Astrocyte (in vitro differentiated cells and primary cell): Measurements from ENCODE around the gene AOAH. TPM values are rescaled to one million over a fixed set of nuclear protein-coding genes. Genes with fewer than 3 reads are reported as not detected.

Experiments
- DNase-seq: peaks from one replicate; pipeline ENCODE4 v3.0.0-alpha.2; 2010; ENCODE audit warnings: low read depth
- FAIRE-seq: peaks from 2 replicates; lab custom pipeline; 2011; peaks lifted over from hg19 to GRCh38; lab: Jason Lieb, UNC
- H2AFZ ChIP-seq: 2 replicates; pipeline ENCODE4 v1.6.0; 2012; ENCODE audit warnings: low read depth, low read length, inconsistent platforms
- H3K27ac ChIP-seq: 2 replicates; pipeline ENCODE4 v1.5.1; 2011; ENCODE audit warnings: low read depth, low read length, inconsistent platforms
- H3K27me3 ChIP-seq: 2 replicates; pipeline ENCODE4 v1.6.0; 2011; ENCODE audit warnings: low read length, inconsistent platforms; ENCODE audit not compliant: insufficient read depth
- H3K36me3 ChIP-seq: 2 replicates; pipeline ENCODE4 v1.5.1; 2011; ENCODE audit warnings: low read length, inconsistent platforms; ENCODE audit not compliant: insufficient read depth
- H3K4me1 ChIP-seq: 2 replicates; pipeline ENCODE4 v1.5.1; 2011; ENCODE audit warnings: low read length, inconsistent platforms; ENCODE audit not compliant: insufficient read depth
- H3K4me2 ChIP-seq: 2 replicates; pipeline ENCODE4 v1.6.0; 2012; ENCODE audit warnings: low read length, inconsistent platforms
- H3K4me3 ChIP-seq: 2 replicates; pipeline ENCODE4 v1.5.1; 2011; ENCODE audit warnings: low read depth, mild to moderate bottlenecking, low read length, inconsistent platforms; ENCODE audit not compliant: insufficient read depth
- H3K79me2 ChIP-seq: 2 replicates; pipeline ENCODE4 v1.6.0; 2012; ENCODE audit warnings: mild to moderate bottlenecking, low read length, inconsistent platforms; ENCODE audit not compliant: insufficient read depth
- H3K9ac ChIP-seq: 2 replicates; pipeline ENCODE4 v1.6.0; 2012; ENCODE audit warnings: mild to moderate bottlenecking, low read length, inconsistent platforms
- H3K9me3 ChIP-seq: 2 replicates; pipeline ENCODE4 v1.5.1; 2012; ENCODE audit warnings: low read depth, mild to moderate bottlenecking, low read length, inconsistent platforms; ENCODE audit not compliant: insufficient read depth
- H4K20me1 ChIP-seq: 2 replicates; pipeline ENCODE4 v1.6.0; 2012; ENCODE audit warnings: low read length, inconsistent platforms; ENCODE audit not compliant: insufficient read depth
- H3K27ac Mint-ChIP-seq: one replicate; pipeline ENCODE4 v1.8.0; 2021; ENCODE audit warnings: mild to moderate bottlenecking, mixed read lengths; ENCODE audit not compliant: unreplicated experiment
- H3K27me3 Mint-ChIP-seq: one replicate; pipeline ENCODE4 v1.8.0; 2021; ENCODE audit warnings: low read depth, mixed read lengths; ENCODE audit not compliant: unreplicated experiment
- H3K36me3 Mint-ChIP-seq: one replicate; pipeline ENCODE4 v1.8.0; 2021; ENCODE audit warnings: low read depth, mixed read lengths; ENCODE audit not compliant: unreplicated experiment
- H3K4me1 Mint-ChIP-seq: one replicate; pipeline ENCODE4 v1.8.0; 2021; ENCODE audit warnings: low read depth, mixed read lengths; ENCODE audit not compliant: unreplicated experiment
- H3K4me3 Mint-ChIP-seq: one replicate; pipeline ENCODE4 v1.8.0; 2021; ENCODE audit warnings: mild to moderate bottlenecking, moderate library complexity, mixed read lengths; ENCODE audit not compliant: unreplicated experiment
- H3K9me3 Mint-ChIP-seq: one replicate; pipeline ENCODE4 v1.8.0; 2021; ENCODE audit warnings: mild to moderate bottlenecking, mixed read lengths; ENCODE audit not compliant: unreplicated experiment
- EZH2 ChIP-seq: IDR thresholded peaks from 2 replicates; pipeline ENCODE4 v1.6.1; 2012; ENCODE audit warnings: mild to moderate bottlenecking, low read length, inconsistent platforms; ENCODE audit not compliant: insufficient read depth
- total RNA-seq: library from RNA; stranded (reverse); gene quantifications from 2 replicates; pipeline ENCODE4 v1.2.1, GENCODE V29; 2021
- TF ChIP-seq, protein P1 (sequence below): IDR thresholded peaks from 2 replicates; pipeline ENCODE4 v1.5.1; 2011; ENCODE audit warnings: low read depth, mild to moderate bottlenecking, inconsistent platforms, low read length, moderate library complexity; ENCODE audit not compliant: insufficient read depth

Gene AOAH
- total RNA-seq, 1 donor from 2014 or later: not detected

DNA sequence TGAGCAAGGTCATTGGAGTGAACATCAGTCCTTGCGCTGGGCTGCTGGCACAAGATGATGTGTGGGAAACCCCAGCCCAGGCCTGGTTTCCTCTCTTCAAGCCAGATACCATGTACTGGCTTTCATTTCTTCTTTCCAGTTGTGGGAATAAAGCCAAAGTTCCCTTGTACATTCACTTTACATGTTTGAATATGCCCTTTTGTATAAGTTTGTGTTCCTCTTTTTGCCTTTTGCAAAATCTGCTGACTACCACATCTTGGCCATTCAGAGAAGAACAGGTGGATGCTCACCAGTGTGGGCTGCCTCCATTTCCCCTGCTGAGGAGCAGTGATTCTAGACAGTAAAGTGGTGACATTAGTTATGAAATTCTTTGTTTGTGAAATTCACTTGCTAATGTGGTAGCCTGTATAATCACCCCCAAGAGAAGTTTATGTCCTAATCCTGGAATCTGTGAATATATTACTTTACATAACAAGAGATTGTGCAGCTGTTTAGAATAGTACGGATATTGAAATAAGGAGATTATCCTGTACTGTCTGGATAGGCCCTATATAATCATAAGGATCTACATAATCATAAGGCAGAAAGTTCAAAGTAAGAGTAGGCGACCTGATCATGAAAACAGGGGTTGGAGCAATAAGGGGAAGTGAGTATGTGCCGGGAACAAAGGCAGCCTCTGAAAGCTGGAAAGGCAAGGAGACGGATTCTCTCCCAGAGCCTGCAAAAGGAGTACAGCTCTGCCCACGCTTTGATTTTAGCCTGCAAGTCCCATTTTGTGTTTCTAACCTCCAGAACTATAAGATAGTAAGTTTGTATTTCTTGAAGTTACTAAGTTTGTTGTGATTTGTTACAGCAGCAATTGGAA is 18.8 kb upstream of the AOAH start:
- Mint-ChIP-seq H3K27me3 (no peaks in the 10 kb centered on the region), H3K27ac (no peak overlapping the region), H3K9me3 (no peaks in the 10 kb centered on the region), H3K4me1 (peaks cover 22% of the 10 kb centered on the region), H3K4me3 (no peak overlapping the region), H3K36me3 (no peaks in the 10 kb centered on the region)
- Histone ChIP-seq H3K4me1 (peaks cover 21% of the 10 kb centered on the region), H3K27ac (no peak overlapping the region), H2AFZ (no peak overlapping the region), H3K9me3 (no peaks in the 10 kb centered on the region), H3K36me3 (no peaks in the 10 kb centered on the region), H4K20me1 (no peaks in the 10 kb centered on the region), H3K4me2 (no peak overlapping the region), H3K9ac (no peak overlapping the region), H3K79me2 (no peaks in the 10 kb centered on the region), H3K4me3 (no peak overlapping the region), H3K27me3 (no peaks in the 10 kb centered on the region)
- FAIRE-seq: no peak
- TF ChIP-seq EZH2: no peak
- no peak for DNase-seq

DNA sequence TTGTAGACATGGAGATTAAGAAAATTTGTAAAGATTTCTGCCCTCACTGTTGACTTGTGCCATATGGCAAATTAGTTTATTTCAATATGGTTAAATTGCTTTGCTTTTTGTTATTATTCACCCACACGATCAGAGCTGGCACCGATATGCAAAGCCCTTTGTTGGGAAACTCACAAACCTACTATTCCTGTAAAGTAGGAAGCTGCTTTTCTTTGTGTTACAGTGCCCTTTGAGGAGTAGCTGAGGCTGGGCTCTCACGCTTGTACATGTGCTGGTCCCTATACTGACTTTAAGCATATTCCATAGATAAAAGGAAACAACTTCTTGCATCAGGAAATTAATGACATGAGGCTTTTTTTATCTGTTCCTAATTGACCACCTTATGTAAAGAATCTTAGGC is 17.6 kb upstream of the AOAH start:
- no peak overlapping the region for H3K4me3 ChIP-seq
- Mint-ChIP-seq H3K4me1 (peaks cover 9% of the 10 kb centered on the region), H3K27ac (no peak overlapping the region), H3K4me3 (no peak overlapping the region), H3K9me3 (no peaks in the 10 kb centered on the region), H3K27me3 (no peaks in the 10 kb centered on the region), H3K36me3 (no peaks in the 10 kb centered on the region)
- no peaks in the 10 kb centered on the region for H4K20me1 ChIP-seq
- H2AFZ ChIP-seq: no peak overlapping the region
- no peak overlapping the region for H3K27ac ChIP-seq
- TF ChIP-seq, protein P1, sequence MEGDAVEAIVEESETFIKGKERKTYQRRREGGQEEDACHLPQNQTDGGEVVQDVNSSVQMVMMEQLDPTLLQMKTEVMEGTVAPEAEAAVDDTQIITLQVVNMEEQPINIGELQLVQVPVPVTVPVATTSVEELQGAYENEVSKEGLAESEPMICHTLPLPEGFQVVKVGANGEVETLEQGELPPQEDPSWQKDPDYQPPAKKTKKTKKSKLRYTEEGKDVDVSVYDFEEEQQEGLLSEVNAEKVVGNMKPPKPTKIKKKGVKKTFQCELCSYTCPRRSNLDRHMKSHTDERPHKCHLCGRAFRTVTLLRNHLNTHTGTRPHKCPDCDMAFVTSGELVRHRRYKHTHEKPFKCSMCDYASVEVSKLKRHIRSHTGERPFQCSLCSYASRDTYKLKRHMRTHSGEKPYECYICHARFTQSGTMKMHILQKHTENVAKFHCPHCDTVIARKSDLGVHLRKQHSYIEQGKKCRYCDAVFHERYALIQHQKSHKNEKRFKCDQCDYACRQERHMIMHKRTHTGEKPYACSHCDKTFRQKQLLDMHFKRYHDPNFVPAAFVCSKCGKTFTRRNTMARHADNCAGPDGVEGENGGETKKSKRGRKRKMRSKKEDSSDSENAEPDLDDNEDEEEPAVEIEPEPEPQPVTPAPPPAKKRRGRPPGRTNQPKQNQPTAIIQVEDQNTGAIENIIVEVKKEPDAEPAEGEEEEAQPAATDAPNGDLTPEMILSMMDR: no peak
- TF ChIP-seq EZH2: no peak
- no peak overlapping the region for H3K9ac ChIP-seq
- no peak overlapping the region for H3K4me2 ChIP-seq
- FAIRE-seq: no peak
- no peaks in the 10 kb centered on the region for H3K9me3 ChIP-seq
- H3K79me2 ChIP-seq: no peaks in the 10 kb centered on the region
- H3K36me3 ChIP-seq: no peaks in the 10 kb centered on the region
- no peaks in the 10 kb centered on the region for H3K27me3 ChIP-seq
- peaks cover 8% of the 10 kb centered on the region for H3K4me1 ChIP-seq
- no peak for DNase-seq

DNA sequence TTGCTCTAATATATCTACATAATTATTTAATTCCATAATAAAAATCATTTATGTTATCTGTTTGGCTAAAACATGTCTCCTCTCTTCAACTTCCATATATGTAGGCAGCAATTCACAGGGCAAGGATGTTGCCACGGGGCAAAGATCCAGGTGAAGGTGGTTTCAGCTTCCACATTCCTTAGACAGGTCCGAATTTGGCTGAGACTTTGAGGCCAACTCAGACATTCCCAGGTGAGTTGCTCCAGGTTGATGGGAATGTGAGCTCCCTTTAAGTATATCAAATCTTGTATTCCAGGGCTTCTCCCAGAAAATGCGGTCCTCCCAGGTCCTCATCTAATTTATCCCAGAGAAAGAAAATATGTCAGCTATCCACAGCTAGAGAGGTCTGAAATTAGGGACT is 15.1 kb upstream of the AOAH start:
- H3K36me3 Mint-ChIP-seq: no peaks in the 10 kb centered on the region
- FAIRE-seq: no peak
- Histone ChIP-seq H3K36me3 (no peaks in the 10 kb centered on the region), H3K79me2 (no peaks in the 10 kb centered on the region), H3K27me3 (no peaks in the 10 kb centered on the region), H3K9me3 (no peaks in the 10 kb centered on the region), H3K4me2 (no peak overlapping the region), H2AFZ (no peak overlapping the region), H3K4me3 (no peak overlapping the region), H3K9ac (no peak overlapping the region), H3K4me1 (peaks cover 8% of the 10 kb centered on the region), H3K27ac (no peak overlapping the region), H4K20me1 (no peaks in the 10 kb centered on the region)
- no peaks in the 10 kb centered on the region for H3K9me3 Mint-ChIP-seq
- H3K27ac Mint-ChIP-seq: no peak overlapping the region
- H3K4me3 Mint-ChIP-seq: no peak overlapping the region
- peaks cover 11% of the 10 kb centered on the region for H3K4me1 Mint-ChIP-seq
- H3K27me3 Mint-ChIP-seq: no peaks in the 10 kb centered on the region
- DNase-seq: no peak
- TF ChIP-seq EZH2: no peak
- TF ChIP-seq, protein P1: no peak
